HEK293 (cell line): Measurements from ENCODE around the gene TIAM2.

Source experiments
- CTCF ChIA-PET: fragments of 350-600 bp; formaldehyde crosslinking; extraction: SDS; loops from one replicate; lab custom pipeline; 2021; ENCODE audit warnings: antibody characterized with exemption; lab: Yijun Ruan, JAX
- POLR2A ChIA-PET: fragments of 300-600 bp; formaldehyde crosslinking; extraction: SDS; loops from one replicate; lab custom pipeline; 2020; ENCODE audit warnings: antibody characterized with exemption, inconsistent platforms; lab: Yijun Ruan, JAX
- H3K27ac ChIP-seq: fragments of 200-500 bp; sonication (Bioruptor generic); 2 replicates; pipeline ENCODE4 v1.5.1; 2014; ENCODE audit warnings: low read depth, low read length, control low read depth, inconsistent platforms; ENCODE audit errors: extremely low read depth
- H3K36me3 ChIP-seq, 2 experiments: fragments of 200-500 bp in 1 of 2; sonication (Bioruptor generic) in 1 of 2; 1 replicate in 1 of 2; 2 replicates in 1 of 2; pipeline ENCODE4 v1.5.1; 2014 to 2017; ENCODE audit warnings: inconsistent platforms in 2 of 2, low read length in 2 of 2; ENCODE audit not compliant: control insufficient read depth in 2 of 2, insufficient read depth in 1 of 2
- H3K4me1 ChIP-seq: fragments of 200-500 bp; sonication (Bioruptor generic); 2 replicates; pipeline ENCODE4 v1.5.1; 2014; ENCODE audit warnings: mild to moderate bottlenecking, low read length, inconsistent platforms; ENCODE audit not compliant: control insufficient read depth, insufficient read depth
- H3K4me3 ChIP-seq: 2 replicates; pipeline ENCODE4 v1.5.1; 2011; ENCODE audit warnings: low read depth, mild to moderate bottlenecking, control low read depth, low read length, moderate library complexity
- H3K9me3 ChIP-seq: fragments of 200-500 bp; sonication (Bioruptor generic); 2 replicates; pipeline ENCODE4 v1.5.1; 2014; ENCODE audit warnings: low read depth, low read length, inconsistent platforms; ENCODE audit not compliant: control insufficient read depth, insufficient read depth
- AEBP2 ChIP-seq: fragments of 450-650 bp; formaldehyde crosslinking; IDR thresholded peaks from 2 replicates; pipeline ENCODE4 v1.5.1; 2016; ENCODE audit warnings: missing biosample characterization, missing genetic modification characterization, borderline replicate concordance
- BCL11B ChIP-seq: fragments of 450-650 bp; formaldehyde crosslinking; IDR thresholded peaks from 2 replicates; pipeline ENCODE4 v1.5.1; 2016; ENCODE audit warnings: low read depth, missing biosample characterization, missing genetic modification characterization
- EGR2 ChIP-seq: fragments of 450-650 bp; formaldehyde crosslinking; IDR thresholded peaks from 2 replicates; pipeline ENCODE4 v1.5.1; 2016; ENCODE audit warnings: low read depth, missing biosample characterization, missing genetic modification characterization
- GFI1B ChIP-seq: fragments of 450-650 bp; formaldehyde crosslinking; IDR thresholded peaks from 2 replicates; pipeline ENCODE4 v1.5.1; 2016; ENCODE audit warnings: missing biosample characterization, missing genetic modification characterization
- GLI2 ChIP-seq: fragments of 450-650 bp; formaldehyde crosslinking; IDR thresholded peaks from 2 replicates; pipeline ENCODE4; 2017; ENCODE audit warnings: missing biosample characterization, missing genetic modification characterization, low read depth, borderline replicate concordance
- GLIS2 ChIP-seq: fragments of 450-650 bp; formaldehyde crosslinking; IDR thresholded peaks from 2 replicates; pipeline ENCODE4 v1.5.1; 2016; ENCODE audit warnings: missing biosample characterization, missing genetic modification characterization
- HOXD13 ChIP-seq: sonication (generic); formaldehyde crosslinking; IDR thresholded peaks from 2 replicates; pipeline ENCODE4 v1.8.0; 2022; ENCODE audit warnings: missing genetic modification reagents, borderline replicate concordance
- PRDM6 ChIP-seq: fragments of 450-650 bp; formaldehyde crosslinking; IDR thresholded peaks from 2 replicates; pipeline ENCODE4 v1.5.1; 2017; ENCODE audit warnings: missing biosample characterization, missing genetic modification characterization
- SP7 ChIP-seq: fragments of 450-650 bp; formaldehyde crosslinking; IDR thresholded peaks from 2 replicates; pipeline ENCODE4 v1.5.1; 2016; ENCODE audit warnings: missing biosample characterization, missing genetic modification characterization
- ZBTB17 ChIP-seq: fragments of 450-650 bp; formaldehyde crosslinking; IDR thresholded peaks from 2 replicates; pipeline ENCODE4 v1.5.1; 2016; ENCODE audit warnings: missing biosample characterization, missing genetic modification characterization
- ZFHX2 ChIP-seq: fragments of 450-650 bp; formaldehyde crosslinking; conservative IDR thresholded peaks from 2 replicates; pipeline ENCODE4 v1.5.1; 2016; ENCODE audit warnings: missing biosample characterization, missing genetic modification characterization
- ZNF10 ChIP-seq: fragments of 450-650 bp; formaldehyde crosslinking; IDR thresholded peaks from 2 replicates; pipeline ENCODE4 v1.5.1; 2017; ENCODE audit warnings: missing biosample characterization, missing genetic modification characterization
- ZNF174 ChIP-seq: fragments of 450-650 bp; formaldehyde crosslinking; IDR thresholded peaks from 2 replicates; pipeline ENCODE4 v1.5.0; 2017; ENCODE audit warnings: missing biosample characterization, mild to moderate bottlenecking, missing genetic modification characterization
- ZNF184 ChIP-seq: fragments of 450-650 bp; IDR thresholded peaks from 2 replicates; pipeline ENCODE4 v1.5.1; 2018; ENCODE audit warnings: missing biosample characterization, mild to moderate bottlenecking, missing genetic modification characterization
- ZNF2 ChIP-seq: fragments of 450-650 bp; formaldehyde crosslinking; IDR thresholded peaks from 2 replicates; pipeline ENCODE4 v1.5.1; 2016; ENCODE audit warnings: missing biosample characterization, missing genetic modification characterization
- ZNF211 ChIP-seq: fragments of 450-650 bp; formaldehyde crosslinking; IDR thresholded peaks from 2 replicates; pipeline ENCODE4 v1.5.1; 2016; ENCODE audit warnings: low read depth, missing biosample characterization, missing genetic modification characterization
- ZNF214 ChIP-seq: fragments of 450-650 bp; formaldehyde crosslinking; IDR thresholded peaks from 2 replicates; pipeline ENCODE4 v1.5.1; 2017; ENCODE audit warnings: missing biosample characterization, mild to moderate bottlenecking, missing genetic modification characterization, borderline replicate concordance
- ZNF239 ChIP-seq: fragments of 450-650 bp; formaldehyde crosslinking; IDR thresholded peaks from 2 replicates; pipeline ENCODE4 v1.5.1; 2016; ENCODE audit warnings: missing biosample characterization, missing genetic modification characterization
- ZNF391 ChIP-seq: fragments of 450-650 bp; formaldehyde crosslinking; IDR thresholded peaks from 2 replicates; pipeline ENCODE4 v1.5.1; 2016; ENCODE audit warnings: low read depth, missing biosample characterization, missing genetic modification characterization, borderline replicate concordance
- ZNF514 ChIP-seq: fragments of 450-650 bp; formaldehyde crosslinking; IDR thresholded peaks from 2 replicates; pipeline ENCODE4 v1.5.1; 2016; ENCODE audit warnings: missing biosample characterization, missing genetic modification characterization
- ZNF521 ChIP-seq: fragments of 450-650 bp; formaldehyde crosslinking; IDR thresholded peaks from 2 replicates; pipeline ENCODE4 v1.5.1; 2017; ENCODE audit warnings: missing biosample characterization, mild to moderate bottlenecking, missing genetic modification characterization
- ZNF610 ChIP-seq: fragments of 450-650 bp; formaldehyde crosslinking; IDR thresholded peaks from 2 replicates; pipeline ENCODE4 v1.5.1; 2016; ENCODE audit warnings: missing biosample characterization, missing genetic modification characterization, borderline replicate concordance
- ZNF624 ChIP-seq: fragments of 450-650 bp; formaldehyde crosslinking; IDR thresholded peaks from 2 replicates; pipeline ENCODE4 v1.5.1; 2017; ENCODE audit warnings: missing biosample characterization, missing genetic modification characterization
- ZNF76 ChIP-seq: fragments of 450-650 bp; formaldehyde crosslinking; IDR thresholded peaks from 2 replicates; pipeline ENCODE4; 2016; ENCODE audit warnings: low read depth, missing biosample characterization, missing genetic modification characterization, borderline replicate concordance
- ZNF785 ChIP-seq: fragments of 450-650 bp; formaldehyde crosslinking; IDR thresholded peaks from 2 replicates; pipeline ENCODE4 v1.5.1; 2016; ENCODE audit warnings: missing biosample characterization, missing genetic modification characterization
- ZSCAN16 ChIP-seq: fragments of 450-650 bp; formaldehyde crosslinking; IDR thresholded peaks from 2 replicates; pipeline ENCODE4 v1.5.1; 2016; ENCODE audit warnings: missing biosample characterization, missing genetic modification characterization

TIAM2 gene

GRCh38 chr6:155075930-155076695, 81.0 kb downstream of the TIAM2 start:
- no peak overlapping the region for H3K4me3 ChIP-seq
- TF ChIP-seq EGR2 (tag by site-specific recombination) (peak; percentile 96), ZNF10 (tag by site-specific recombination) (no peak), ZNF174 (tag by site-specific recombination) (no peak), ZBTB17 (tag by site-specific recombination) (no peak), GLIS2 (tag by site-specific recombination) (no peak), ZNF214 (tag by site-specific recombination) (no peak), BCL11B (tag by site-specific recombination) (no peak), ZNF239 (tag by site-specific recombination) (no peak), ZNF76 (tag by site-specific recombination) (no peak), GFI1B (tag by site-specific recombination) (no peak), PRDM6 (0 out of 2 replicates have a peak, but pooled peaks have one; percentile 20), ZNF624 (tag by site-specific recombination) (no peak), ZNF391 (tag by site-specific recombination) (no peak), AEBP2 (tag by site-specific recombination) (no peak), HOXD13 (CRISPR knock-in tag) (no peak), ZFHX2 (tag by site-specific recombination) (peak; percentile 96), SP7 (tag by site-specific recombination) (peak; percentile 82), GLI2 (tag by site-specific recombination) (no peak)
- TF ChIP-seq, all 188 proteins: peak for 4
- CTCF ChIA-PET = interaction anchor here (0.8 to 1.2 kb wide), 2 partner anchors 97 to 203 kb away, joined by 3 to 4 read pairs; no protein-coding TSS in a partner anchor
- Histone ChIP-seq H3K9me3 (no peaks in the 10 kb centered on the region), H3K36me3 (no peaks in the 10 kb centered on the region), H3K4me1 (0 out of 2 replicates have a peak, but pooled peaks cover 3% of the 10 kb centered on the region), H3K27ac (no peak overlapping the region)
- POLR2A ChIA-PET = no interaction called here

GRCh38 chr6:155077331-155077730, 82.2 kb downstream of the TIAM2 start:
- no peaks in the 10 kb centered on the region for H3K36me3 ChIP-seq
- CTCF ChIA-PET = interaction anchor here (0.7 to 0.9 kb wide), 2 partner anchors 58 to 209 kb away, joined by 3 to 6 read pairs; no protein-coding TSS in a partner anchor
- H3K27ac ChIP-seq = no peak overlapping the region
- 0 out of 2 replicates have a peak, but pooled peaks cover 3% of the 10 kb centered on the region for H3K4me1 ChIP-seq
- TF ChIP-seq ZNF610 (no peak), SP7 (tag by site-specific recombination) (no peak), ZSCAN16 (no peak), ZBTB17 (tag by site-specific recombination) (no peak), ZNF184 (tag by site-specific recombination) (no peak), ZNF521 (tag by site-specific recombination) (no peak), GLIS2 (tag by site-specific recombination) (no peak), ZNF2 (no peak), ZNF785 (tag by site-specific recombination) (no peak), ZNF211 (tag by site-specific recombination) (no peak), ZNF514 (tag by site-specific recombination) (no peak)
- no peaks in the 10 kb centered on the region for H3K9me3 ChIP-seq
- POLR2A ChIA-PET = no interaction called here
- H3K4me3 ChIP-seq = no peak overlapping the region
